PC-9 (cell line): Measurements from ENCODE around the gene SERTAD1.

Experiments
- CTCF ChIP-seq: fragments of 200-600 bp; sonication (generic); conservative IDR thresholded peaks from 2 replicates; pipeline ENCODE4 v1.6.1; 2017; ENCODE audit warnings: mixed run types, antibody characterized with exemption, mild to moderate bottlenecking, moderate library complexity
- EZH2 ChIP-seq: fragments of 200-600 bp; sonication (generic); IDR thresholded peaks from 2 replicates; pipeline ENCODE4 v1.8.0; 2017; ENCODE audit warnings: antibody characterized with exemption, low read depth

- TF ChIP-seq CTCF, result no peak
- TF ChIP-seq EZH2, result no peak
Observed at GRCh38 chr19:40441719-40442253, 16.0 kb upstream of the SERTAD1 start.
